Panc1 (cell line): ENCODE measurements around the gene RARS2.

Source experiments
- TF ChIP-seq, protein P1 (sequence below): fragments of 450-650 bp; IDR thresholded peaks from 2 replicates; pipeline ENCODE4 v1.5.1; 2017; ENCODE audit warnings: mild to moderate bottlenecking
- TF ChIP-seq, protein P2 (sequence below), 2 experiments: IDR thresholded peaks; 2 replicates each; pipeline ENCODE4 v1.6.1; 2011 to 2012; ENCODE audit warnings: low read depth in 2 of 2, control low read depth in 1 of 2, low read length in 1 of 2, mild to moderate bottlenecking in 1 of 2, moderate library complexity in 1 of 2; ENCODE audit not compliant: insufficient read depth in 1 of 2

DNA sequence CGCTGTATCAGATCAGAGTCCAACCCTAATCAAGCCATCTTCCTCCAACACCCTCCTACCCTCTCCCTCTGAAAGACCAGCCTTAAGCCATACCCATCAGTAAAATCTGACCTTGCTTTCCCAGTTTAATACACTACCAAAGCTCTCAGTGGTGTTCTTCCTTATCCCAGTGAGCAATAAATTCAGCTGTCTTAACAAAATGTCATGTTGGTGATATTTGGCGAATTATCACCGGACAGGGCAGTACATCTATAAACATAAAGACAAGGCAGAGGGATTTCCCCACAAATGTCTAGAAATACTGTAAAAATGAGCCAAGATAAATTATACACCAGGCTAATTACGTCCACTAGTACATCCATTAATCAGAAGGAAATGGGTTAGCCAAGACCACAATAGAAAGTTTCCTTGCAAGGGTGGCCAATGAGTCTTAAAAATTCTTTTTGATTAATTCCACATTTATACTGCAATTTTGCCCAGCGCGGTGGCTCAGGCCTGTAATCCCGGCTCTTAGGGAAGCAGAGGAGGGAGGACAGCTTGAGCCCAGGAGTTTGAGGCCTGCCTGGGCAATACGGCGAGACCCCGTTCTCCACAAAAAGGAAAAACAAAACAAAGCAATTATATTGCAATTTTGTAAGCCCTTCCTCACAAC lies 905 bp downstream of the RARS2 start:
- TF ChIP-seq, protein P1, sequence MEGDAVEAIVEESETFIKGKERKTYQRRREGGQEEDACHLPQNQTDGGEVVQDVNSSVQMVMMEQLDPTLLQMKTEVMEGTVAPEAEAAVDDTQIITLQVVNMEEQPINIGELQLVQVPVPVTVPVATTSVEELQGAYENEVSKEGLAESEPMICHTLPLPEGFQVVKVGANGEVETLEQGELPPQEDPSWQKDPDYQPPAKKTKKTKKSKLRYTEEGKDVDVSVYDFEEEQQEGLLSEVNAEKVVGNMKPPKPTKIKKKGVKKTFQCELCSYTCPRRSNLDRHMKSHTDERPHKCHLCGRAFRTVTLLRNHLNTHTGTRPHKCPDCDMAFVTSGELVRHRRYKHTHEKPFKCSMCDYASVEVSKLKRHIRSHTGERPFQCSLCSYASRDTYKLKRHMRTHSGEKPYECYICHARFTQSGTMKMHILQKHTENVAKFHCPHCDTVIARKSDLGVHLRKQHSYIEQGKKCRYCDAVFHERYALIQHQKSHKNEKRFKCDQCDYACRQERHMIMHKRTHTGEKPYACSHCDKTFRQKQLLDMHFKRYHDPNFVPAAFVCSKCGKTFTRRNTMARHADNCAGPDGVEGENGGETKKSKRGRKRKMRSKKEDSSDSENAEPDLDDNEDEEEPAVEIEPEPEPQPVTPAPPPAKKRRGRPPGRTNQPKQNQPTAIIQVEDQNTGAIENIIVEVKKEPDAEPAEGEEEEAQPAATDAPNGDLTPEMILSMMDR = no peak
- TF ChIP-seq, protein P2, sequence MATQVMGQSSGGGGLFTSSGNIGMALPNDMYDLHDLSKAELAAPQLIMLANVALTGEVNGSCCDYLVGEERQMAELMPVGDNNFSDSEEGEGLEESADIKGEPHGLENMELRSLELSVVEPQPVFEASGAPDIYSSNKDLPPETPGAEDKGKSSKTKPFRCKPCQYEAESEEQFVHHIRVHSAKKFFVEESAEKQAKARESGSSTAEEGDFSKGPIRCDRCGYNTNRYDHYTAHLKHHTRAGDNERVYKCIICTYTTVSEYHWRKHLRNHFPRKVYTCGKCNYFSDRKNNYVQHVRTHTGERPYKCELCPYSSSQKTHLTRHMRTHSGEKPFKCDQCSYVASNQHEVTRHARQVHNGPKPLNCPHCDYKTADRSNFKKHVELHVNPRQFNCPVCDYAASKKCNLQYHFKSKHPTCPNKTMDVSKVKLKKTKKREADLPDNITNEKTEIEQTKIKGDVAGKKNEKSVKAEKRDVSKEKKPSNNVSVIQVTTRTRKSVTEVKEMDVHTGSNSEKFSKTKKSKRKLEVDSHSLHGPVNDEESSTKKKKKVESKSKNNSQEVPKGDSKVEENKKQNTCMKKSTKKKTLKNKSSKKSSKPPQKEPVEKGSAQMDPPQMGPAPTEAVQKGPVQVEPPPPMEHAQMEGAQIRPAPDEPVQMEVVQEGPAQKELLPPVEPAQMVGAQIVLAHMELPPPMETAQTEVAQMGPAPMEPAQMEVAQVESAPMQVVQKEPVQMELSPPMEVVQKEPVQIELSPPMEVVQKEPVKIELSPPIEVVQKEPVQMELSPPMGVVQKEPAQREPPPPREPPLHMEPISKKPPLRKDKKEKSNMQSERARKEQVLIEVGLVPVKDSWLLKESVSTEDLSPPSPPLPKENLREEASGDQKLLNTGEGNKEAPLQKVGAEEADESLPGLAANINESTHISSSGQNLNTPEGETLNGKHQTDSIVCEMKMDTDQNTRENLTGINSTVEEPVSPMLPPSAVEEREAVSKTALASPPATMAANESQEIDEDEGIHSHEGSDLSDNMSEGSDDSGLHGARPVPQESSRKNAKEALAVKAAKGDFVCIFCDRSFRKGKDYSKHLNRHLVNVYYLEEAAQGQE (IDR thresholded peaks at IDR 0.05; ENCODE audit: insufficient read depth in 1 of 2, low read depth in 2 of 2, low read length in 1 of 2) = no peak
